Spinal cord (tissue), 10 donors: ENCODE data around the gene GTF2H4. TPM values are rescaled to one million over a fixed set of nuclear protein-coding genes. Genes with fewer than 3 reads are reported as not detected.

Experiments used
- DNase-seq, 6 donors: peaks; one replicate each; pipeline versions ENCODE4 v3.0.0 to v3.0.0-alpha.2; 2013 to 2015; ENCODE audit warnings: low spot score in 6 of 6, low read depth in 4 of 6
- H3K27ac ChIP-seq: one replicate; pipeline ENCODE4 v1.5.1; 2013; ENCODE audit warnings: low read depth, low read length, control low read depth
- H3K27me3 ChIP-seq: one replicate; pipeline ENCODE4 v1.6.1; 2013; ENCODE audit warnings: low read length; ENCODE audit not compliant: control insufficient read depth, insufficient read depth
- H3K36me3 ChIP-seq: one replicate; pipeline ENCODE4 v1.6.1; 2013; ENCODE audit warnings: low read length; ENCODE audit not compliant: control insufficient read depth, insufficient read depth
- H3K4me1 ChIP-seq: one replicate; pipeline ENCODE4 v1.6.1; 2013; ENCODE audit warnings: low read length; ENCODE audit not compliant: control insufficient read depth, insufficient read depth
- H3K4me3 ChIP-seq: one replicate; pipeline ENCODE4 v1.5.1; 2013; ENCODE audit warnings: low read depth, low read length, control low read depth
- H3K9me3 ChIP-seq: one replicate; pipeline ENCODE4 v1.6.1; 2013; ENCODE audit warnings: low read length; ENCODE audit not compliant: control insufficient read depth, insufficient read depth
- WGBS: methylation state at CpG from one replicate; pipeline ENCODE4 v1.1.5; 2013; ENCODE audit warnings: missing lambda C conversion rate; ENCODE audit not compliant: insufficient coverage; 5-methylcytosine and 5-hydroxymethylcytosine counted together
- polyA plus RNA-seq, 2 donors: library from polyadenylated mRNA; unstranded; fragments of 120-200 nt; gene quantifications; one replicate each; pipeline ENCODE4 v1.2.1, GENCODE V29; 2013; ENCODE audit not compliant: insufficient read length in 2 of 2
- total RNA-seq, 2 donors: library from RNA; depleted of rRNA in 1 of 2; stranded (reverse); fragments of 120-200 nt in 1 of 2; fragments of >200 nt in 1 of 2; gene quantifications; one replicate each; pipeline versions ENCODE4 v1.2.3 to v1.2.4, GENCODE V29; 2013 to 2014
- donor health status: healthy.

GTF2H4 gene
- total and polyA plus RNA-seq, 4 donors = 20.6 to 48.4 (median 35.1) TPM

DNA sequence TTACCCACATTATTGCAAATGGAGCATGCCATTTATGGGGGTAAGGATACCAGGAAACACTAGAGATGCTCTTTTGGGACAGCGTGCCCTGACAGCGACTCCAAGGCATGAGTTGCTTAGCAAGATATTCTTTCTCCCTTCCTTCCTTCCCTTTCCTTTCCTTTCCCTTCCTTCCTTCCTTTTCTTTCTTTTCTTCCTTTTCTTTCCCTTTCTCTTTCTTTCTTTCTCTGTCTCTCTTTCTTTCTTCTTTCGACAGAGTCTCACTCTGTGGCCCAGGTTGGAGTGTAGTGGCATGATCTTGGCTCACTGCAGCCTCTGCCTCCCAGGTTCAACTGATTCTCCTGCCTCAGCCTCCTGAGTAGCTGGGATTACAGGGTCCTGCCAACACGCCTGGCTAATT lies 36.0 kb downstream of the GTF2H4 start:
- H3K9me3 ChIP-seq = no peaks in the 10 kb centered on the region
- 100% methylated on average over 1 of the region's 4 CpGs for WGBS
- no peak for DNase-seq
- no peaks in the 10 kb centered on the region for H3K27me3 ChIP-seq
- H3K36me3 ChIP-seq = no peaks in the 10 kb centered on the region
- no peak overlapping the region for H3K4me3 ChIP-seq
- H3K4me1 ChIP-seq = peaks cover 18% of the 10 kb centered on the region
- H3K27ac ChIP-seq = no peak overlapping the region

DNA sequence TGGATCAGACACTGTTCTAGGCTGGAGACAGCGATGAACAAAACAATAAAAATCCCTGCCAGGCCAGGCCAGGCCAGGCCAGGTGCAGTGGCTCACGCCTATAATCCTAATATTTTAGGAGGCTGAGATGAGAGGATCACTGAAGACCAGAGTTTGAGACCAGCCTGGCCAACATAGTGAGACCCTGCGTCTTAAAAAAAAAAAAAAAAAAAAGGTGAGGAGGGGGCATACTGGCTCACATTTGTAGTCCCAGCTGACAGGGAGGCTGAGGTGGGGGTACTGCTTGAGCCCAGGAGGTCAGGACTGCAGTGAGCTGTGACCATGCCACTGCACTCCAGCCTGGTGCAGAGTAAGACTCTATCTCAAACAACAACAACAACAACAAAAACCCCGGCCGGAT lies 37.3 kb downstream of the GTF2H4 start:
- no peaks in the 10 kb centered on the region for H3K36me3 ChIP-seq
- no peak overlapping the region for H3K4me3 ChIP-seq
- no peaks in the 10 kb centered on the region for H3K27me3 ChIP-seq
- no peak for DNase-seq
- peaks cover 11% of the 10 kb centered on the region for H3K4me1 ChIP-seq
- H3K27ac ChIP-seq = no peak overlapping the region
- 100% methylated on average over 1 of the region's 5 CpGs for WGBS
- no peaks in the 10 kb centered on the region for H3K9me3 ChIP-seq

DNA sequence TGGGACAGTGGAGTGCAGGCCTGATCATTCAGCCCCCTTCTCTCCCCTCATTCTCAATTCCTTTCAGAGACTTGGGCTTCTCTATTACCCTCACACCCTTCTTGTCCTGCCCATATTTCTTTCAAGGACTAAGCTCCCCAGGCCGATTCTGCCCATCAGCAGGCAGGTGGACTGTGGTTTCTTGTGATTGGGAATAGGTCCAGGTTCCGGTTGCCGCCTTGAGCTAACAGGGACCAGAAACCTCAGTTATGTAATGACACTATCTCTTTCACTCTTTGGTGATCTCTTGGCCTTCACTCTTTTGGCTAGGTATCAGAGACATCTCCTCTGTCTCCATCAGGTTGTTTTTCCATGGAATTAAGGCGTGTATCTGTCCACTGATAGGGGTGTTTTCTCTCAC lies 39.2 kb downstream of the GTF2H4 start:
- WGBS = 100% methylated on average over 1 of the region's 4 CpGs
- H3K36me3 ChIP-seq = no peaks in the 10 kb centered on the region
- no peak for DNase-seq
- peaks cover 7% of the 10 kb centered on the region for H3K4me1 ChIP-seq
- no peak overlapping the region for H3K4me3 ChIP-seq
- peaks cover 2% of the 10 kb centered on the region for H3K9me3 ChIP-seq
- no peaks in the 10 kb centered on the region for H3K27me3 ChIP-seq
- no peak overlapping the region for H3K27ac ChIP-seq

DNA sequence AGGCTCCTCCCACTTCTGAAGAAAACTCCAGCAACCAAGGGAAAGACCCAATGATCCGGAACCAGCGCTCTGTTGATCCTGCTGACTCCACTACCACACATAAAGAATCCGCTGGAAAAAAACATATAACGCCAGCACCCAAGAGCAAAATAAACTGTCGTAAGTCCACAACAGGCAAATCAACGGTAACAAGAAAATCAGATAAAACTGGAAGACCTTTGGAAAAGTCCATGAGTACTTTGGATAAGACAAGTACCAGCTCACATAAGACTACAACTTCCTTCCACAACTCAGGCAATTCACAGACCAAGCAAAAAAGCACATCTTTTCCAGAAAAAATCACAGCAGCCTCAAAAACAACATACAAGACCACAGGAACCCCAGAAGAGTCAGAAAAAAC lies 40.8 kb downstream of the GTF2H4 start:
- Histone ChIP-seq H3K27ac (no peak overlapping the region), H3K9me3 (peaks cover 2% of the 10 kb centered on the region), H3K36me3 (no peaks in the 10 kb centered on the region), H3K27me3 (no peaks in the 10 kb centered on the region), H3K4me1 (no peaks in the 10 kb centered on the region), H3K4me3 (no peak overlapping the region)
- DNase-seq = no peak
- 91% methylated on average over 4 of the region's 6 CpGs for WGBS

DNA sequence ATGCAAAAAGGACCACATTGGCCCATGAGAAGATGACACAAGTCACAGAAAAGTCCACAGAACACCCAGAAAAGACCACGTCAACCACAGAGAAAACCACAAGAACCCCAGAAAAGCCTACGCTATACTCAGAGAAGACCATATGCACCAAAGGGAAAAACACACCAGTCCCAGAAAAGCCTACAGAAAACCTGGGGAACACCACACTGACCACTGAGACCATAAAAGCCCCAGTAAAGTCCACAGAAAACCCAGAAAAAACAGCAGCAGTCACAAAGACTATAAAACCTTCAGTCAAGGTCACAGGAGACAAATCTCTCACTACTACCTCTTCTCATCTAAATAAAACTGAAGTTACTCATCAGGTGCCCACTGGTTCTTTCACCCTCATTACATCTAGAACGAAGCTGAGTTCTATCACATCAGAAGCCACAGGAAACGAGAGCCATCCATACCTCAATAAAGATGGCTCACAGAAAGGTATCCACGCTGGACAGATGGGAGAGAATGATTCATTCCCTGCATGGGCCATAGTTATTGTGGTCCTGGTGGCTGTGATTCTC lies 44.0 kb downstream of the GTF2H4 start:
- no peaks in the 10 kb centered on the region for H3K27me3 ChIP-seq
- WGBS = 100% methylated on average over 3 of the region's 5 CpGs
- H3K36me3 ChIP-seq = no peaks in the 10 kb centered on the region
- H3K4me1 ChIP-seq = peaks cover 18% of the 10 kb centered on the region
- peaks cover 2% of the 10 kb centered on the region for H3K9me3 ChIP-seq
- no peak for DNase-seq
- H3K27ac ChIP-seq = no peak overlapping the region
- H3K4me3 ChIP-seq = no peak overlapping the region

DNA sequence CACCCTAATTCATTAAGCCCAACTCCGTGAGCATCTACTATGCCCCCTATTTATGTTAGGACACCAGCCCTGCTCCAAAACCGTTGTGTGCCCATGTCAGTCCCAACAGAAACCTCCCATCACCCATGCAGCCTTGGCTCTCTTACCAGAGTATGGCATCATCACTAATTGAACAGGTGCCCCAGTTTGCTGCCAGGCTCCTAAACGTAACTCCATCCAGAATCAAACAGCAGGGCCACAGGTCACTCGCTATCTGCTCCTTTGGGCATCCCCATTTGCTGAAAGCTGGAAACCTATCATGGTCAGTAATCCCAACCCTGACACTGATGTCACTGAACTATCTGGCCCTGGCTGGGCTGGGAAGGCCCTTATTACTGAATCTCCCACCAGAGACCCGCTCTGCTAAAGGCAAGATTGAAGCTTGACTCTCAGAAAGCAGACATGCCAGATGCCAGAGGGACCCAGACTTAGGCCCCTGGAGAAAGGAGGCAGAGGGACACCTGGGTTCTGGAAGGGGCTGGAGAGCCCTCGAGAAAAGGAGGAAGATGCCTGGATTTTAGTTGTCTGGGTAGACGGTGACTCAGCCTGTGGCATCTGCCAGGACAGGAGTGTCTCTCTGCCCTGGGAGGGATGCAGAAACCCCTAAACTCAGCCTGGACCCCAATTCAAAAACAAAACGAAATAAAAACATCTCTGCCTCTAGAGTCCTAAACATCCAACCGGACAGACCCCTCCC lies 46.8 kb downstream of the GTF2H4 start:
- peaks cover 2% of the 10 kb centered on the region for H3K9me3 ChIP-seq
- H3K27ac ChIP-seq = no peak overlapping the region
- H3K27me3 ChIP-seq = no peaks in the 10 kb centered on the region
- peaks cover 18% of the 10 kb centered on the region for H3K4me1 ChIP-seq
- WGBS = 74% methylated on average over 7 of the region's 9 CpGs
- H3K4me3 ChIP-seq = peak overlapping the region; percentile 56
- no peaks in the 10 kb centered on the region for H3K36me3 ChIP-seq
- no peak for DNase-seq

DNA sequence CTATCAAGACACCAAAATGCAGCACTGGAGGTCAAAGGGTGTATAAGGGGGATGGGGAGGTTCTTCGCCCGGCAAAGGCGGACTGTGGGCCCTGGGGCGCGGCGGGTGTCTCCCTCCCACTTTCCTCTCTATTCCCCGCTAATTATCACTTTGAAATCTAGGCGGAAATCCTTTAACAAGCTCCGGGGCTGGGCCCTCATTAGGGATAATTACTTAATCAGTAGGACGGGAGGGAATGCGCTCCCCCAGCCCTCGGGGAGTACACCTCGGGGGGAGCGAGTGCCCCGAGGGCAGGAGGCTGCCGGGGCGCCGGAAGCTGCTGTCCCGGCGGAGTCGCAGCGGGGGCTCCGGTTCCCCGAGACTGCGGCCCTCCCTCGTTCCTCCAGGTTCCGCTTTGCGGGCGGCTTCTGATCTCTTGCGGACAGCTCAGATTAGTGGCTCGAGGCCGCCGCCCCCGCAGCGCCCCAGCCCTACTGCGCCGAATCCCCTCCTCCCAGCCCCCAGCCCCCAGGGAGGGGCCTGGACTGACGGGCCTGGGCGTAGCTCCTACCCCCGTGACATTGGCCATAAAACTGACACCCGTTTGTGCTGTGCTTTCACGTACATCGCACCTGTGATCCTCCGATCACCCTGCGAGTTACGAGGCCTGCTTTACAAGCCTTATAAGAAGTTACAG lies 47.5 kb downstream of the GTF2H4 start:
- peaks cover 2% of the 10 kb centered on the region for H3K9me3 ChIP-seq
- H3K4me3 ChIP-seq = peak overlapping the region; percentile 56
- 6% methylated on average over 38 of the region's 46 CpGs for WGBS
- peaks cover 18% of the 10 kb centered on the region for H3K4me1 ChIP-seq
- no peaks in the 10 kb centered on the region for H3K36me3 ChIP-seq
- no peak overlapping the region for H3K27ac ChIP-seq
- no peaks in the 10 kb centered on the region for H3K27me3 ChIP-seq
- DNase-seq = peak in 2 of 6 donors; percentile 50 to 70

DNA sequence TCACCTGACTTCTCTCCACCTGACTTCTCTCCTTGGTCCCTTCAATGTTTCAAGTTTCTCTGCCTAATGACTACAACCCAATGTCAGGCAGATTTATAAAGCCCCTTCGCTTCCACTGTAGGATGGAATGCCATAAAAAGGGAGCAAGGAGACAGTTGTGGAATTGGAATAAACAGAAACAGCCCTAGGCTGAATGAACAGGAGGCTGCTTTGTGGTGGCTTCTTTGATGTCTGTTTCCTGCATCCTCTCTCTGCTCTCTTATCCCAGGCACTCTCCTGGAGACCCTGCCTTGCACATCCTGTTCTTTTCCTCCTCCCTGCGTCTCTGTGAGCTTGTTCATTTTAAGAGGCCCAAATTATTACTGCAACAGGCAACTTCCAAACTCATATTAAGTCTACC lies 49.7 kb downstream of the GTF2H4 start:
- H3K27ac ChIP-seq = no peak overlapping the region
- 53% methylated on average over 1 of the region's 2 CpGs for WGBS
- peaks cover 21% of the 10 kb centered on the region for H3K4me1 ChIP-seq
- H3K36me3 ChIP-seq = no peaks in the 10 kb centered on the region
- DNase-seq = peak in 1 of 6 donors; percentile 32
- no peaks in the 10 kb centered on the region for H3K27me3 ChIP-seq
- no peak overlapping the region for H3K4me3 ChIP-seq
- no peaks in the 10 kb centered on the region for H3K9me3 ChIP-seq

DNA sequence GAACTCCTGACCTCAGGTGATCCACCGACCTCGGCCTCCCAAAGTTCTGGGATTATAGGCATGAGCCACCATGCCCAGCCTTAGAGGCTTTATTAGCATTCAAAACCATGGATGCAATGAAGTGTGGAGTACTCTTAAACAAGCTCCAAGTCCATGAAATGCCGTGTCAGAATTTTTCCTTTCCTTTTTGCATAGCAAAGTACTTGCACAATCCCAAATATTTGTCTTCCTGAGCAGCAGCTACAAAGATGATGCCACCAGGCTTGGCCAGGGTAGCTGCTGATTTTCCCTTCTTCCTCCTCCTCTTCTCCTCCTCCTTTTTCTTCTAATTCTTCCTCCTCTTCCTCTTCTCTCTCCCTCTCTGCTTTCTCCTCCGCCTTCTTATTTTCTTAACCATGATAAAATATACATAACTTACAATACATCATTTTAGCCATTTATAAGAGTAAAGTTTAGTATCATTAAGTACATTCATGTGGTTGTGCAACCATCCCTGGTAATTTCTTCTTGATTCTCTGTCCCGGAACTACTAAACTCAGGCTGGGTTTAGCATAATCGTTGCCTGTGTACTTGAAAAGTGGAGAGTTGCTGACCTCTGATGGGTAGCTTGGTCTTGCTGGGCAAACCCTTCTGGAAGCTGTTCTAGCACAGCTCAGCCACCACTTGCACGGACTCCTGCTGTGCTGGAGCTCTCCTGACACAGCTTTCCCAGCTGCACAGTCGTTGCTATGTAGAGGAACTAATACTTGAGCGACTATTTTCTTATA lies 53.1 kb downstream of the GTF2H4 start:
- H3K4me3 ChIP-seq = no peak overlapping the region
- no peaks in the 10 kb centered on the region for H3K27me3 ChIP-seq
- H3K36me3 ChIP-seq = no peaks in the 10 kb centered on the region
- H3K4me1 ChIP-seq = peaks cover 5% of the 10 kb centered on the region
- no peak for DNase-seq
- no peak overlapping the region for H3K27ac ChIP-seq
- H3K9me3 ChIP-seq = no peaks in the 10 kb centered on the region
- 79% methylated on average over 6 of the region's 9 CpGs for WGBS
